HG02763 (cell line): Measurements from ENCODE around the gene TTC39A.
"Not testable (repeated sequence)": the region's sequence is repeated elsewhere in the genome, so short reads cannot be mapped to it uniquely, and the experiment has no call there.

Source experiments
- ATAC-seq: cut with Tn5 transposase; IDR thresholded peaks from one replicate; pipeline ENCODE4 v1.9.1; 2021; ENCODE audit warnings: mild to moderate bottlenecking, moderate library complexity; ENCODE audit not compliant: unreplicated experiment

TTC39A gene

DNA sequence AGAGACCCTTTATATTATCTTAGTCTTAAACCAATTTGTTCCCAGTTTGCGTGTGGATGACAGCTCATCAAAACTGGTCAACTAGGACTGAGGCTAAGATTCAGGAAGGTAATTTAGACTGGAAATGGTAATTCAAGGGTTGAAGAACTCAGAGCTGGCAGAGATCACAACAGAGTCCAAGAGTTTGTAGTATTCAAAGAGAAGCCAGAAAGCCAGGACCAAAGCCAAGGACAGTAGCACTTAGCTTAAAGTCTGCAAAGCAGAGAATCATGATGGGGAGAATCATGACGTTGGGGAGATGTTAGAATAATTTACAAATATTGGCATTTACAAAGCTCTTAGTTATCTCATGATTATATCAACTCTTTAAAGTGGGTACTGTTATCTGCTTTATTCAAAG, 61.7 kb downstream of the TTC39A start:
- no peak for ATAC-seq

DNA sequence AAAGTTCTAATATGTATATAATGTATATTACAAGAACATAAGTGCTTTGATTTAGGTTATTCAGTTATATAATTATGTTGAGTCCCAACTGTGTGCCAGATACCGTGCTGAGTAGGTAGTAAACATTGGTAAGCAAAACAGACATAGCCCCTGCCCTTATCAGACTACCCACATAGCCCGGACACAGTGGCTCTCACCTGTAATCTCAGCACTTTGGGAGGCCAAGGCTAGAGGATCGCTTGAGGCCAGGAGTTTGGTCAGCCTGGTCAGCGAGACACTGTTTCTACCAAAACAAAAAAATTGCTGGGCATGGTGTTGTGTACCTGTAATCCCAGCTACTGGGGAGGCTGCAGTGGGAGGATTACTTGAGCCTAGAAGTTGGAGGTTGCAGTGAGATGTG, 63.6 kb downstream of the TTC39A start:
- no peak for ATAC-seq

DNA sequence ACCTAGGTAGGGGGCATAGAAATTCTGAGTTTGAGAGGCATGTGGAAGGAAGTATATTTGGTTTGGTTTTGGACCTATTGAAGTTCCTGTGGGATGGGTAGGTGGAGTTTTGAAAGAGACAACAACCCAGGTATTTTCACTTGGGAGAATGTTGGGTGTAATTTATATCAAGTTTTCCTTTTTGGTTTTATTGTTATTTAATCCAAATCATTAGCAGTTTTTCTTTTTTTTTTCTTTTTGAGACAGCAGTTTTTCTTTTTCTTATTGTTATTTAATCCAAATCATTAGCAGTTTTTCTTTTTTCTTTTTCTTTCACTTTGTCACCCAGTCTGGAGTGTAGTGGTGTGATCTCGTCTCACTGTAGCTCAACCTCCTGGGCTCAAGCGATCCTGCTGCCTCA, 64.2 kb downstream of the TTC39A start:
- no peak for ATAC-seq

DNA sequence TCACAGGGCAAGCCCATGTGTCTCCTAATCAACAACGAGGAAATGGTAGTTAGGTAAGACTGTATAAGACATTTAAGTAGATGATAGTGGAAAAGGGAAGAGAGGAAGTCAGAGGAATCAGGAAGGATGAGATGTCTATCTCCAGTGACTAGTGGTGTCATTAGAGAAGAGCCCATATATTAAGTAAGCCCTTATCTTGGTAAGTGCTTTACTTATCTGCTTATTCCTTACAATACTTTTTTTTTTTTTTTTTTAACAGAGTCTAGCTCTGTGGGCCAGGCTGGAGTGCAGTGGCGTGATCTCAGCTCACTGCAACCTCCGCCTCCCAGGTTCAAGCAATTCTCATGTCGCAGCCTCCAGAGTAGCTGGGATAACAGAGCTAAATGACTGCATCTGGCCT, 64.7 kb downstream of the TTC39A start:
- no peak for ATAC-seq

- no peak for ATAC-seq
These were observed 65.9 kb downstream of the TTC39A start for GRCh38 chr1:51264451-51264850.

- no peak for ATAC-seq
These were observed 67.0 kb downstream of the TTC39A start for GRCh38 chr1:51263147-51263877.

DNA sequence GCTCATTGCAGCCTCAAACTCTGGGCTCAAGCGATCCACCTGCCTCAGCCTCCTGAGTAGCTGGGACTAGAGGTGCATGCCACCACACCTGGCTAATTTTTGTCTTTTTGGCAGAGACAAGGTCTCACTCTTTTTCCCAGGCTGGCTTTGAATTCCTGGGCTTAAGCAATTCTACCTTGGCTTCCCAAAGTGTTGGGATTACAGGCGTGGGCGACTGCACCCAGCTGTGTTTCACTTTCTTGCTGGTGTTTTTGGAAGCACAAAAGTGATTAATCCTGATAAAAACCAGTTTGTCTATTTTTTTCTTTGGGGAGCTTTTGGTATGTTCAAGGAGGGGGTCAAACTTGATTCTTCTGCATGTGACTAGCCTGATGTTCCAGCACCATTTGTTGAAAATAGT, 75.0 kb downstream of the TTC39A start:
- no peak for ATAC-seq

DNA sequence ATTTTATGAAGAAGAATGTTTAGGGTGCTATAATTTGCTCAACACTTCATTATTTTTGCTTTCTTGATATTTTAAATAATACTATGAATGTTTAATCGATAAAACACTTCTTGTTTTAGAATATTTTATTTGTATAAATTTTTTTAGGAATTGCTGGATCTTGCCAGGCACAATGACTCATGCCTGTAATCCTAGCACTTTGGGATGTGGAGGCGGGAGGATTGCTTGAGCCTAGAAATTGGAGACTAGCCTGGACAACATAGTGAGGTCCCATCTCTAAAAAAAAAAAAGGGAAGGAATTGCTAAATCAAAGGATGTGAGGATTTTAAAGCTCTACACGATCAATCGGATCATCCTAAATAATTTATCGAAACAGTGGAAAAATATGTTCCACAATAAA, 76.7 kb downstream of the TTC39A start:
- no peak for ATAC-seq

GRCh38 chr1:51252366-51252765, 78.0 kb downstream of the TTC39A start:
- ATAC-seq: no peak

DNA sequence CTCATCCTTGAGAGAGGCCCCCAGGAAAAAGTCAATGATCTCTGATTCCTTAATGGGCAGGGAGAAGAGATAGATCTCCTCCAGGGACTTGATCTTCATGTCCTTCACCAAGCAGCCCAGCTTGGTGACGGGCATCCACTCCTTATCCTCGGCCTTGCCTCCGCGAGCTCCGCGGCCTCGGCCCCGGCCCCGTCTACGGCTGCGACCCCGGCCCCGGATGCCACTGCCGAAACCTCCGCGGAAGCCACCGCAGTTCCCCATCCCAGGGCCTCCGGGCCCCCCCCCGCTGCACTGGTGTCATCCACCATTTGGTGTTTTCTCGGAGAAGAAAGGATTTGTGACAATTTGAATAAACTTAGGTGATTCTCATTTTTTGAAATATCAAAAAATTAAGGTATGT, 79.2 kb downstream of the TTC39A start:
- ATAC-seq: not testable (repeated sequence)

DNA sequence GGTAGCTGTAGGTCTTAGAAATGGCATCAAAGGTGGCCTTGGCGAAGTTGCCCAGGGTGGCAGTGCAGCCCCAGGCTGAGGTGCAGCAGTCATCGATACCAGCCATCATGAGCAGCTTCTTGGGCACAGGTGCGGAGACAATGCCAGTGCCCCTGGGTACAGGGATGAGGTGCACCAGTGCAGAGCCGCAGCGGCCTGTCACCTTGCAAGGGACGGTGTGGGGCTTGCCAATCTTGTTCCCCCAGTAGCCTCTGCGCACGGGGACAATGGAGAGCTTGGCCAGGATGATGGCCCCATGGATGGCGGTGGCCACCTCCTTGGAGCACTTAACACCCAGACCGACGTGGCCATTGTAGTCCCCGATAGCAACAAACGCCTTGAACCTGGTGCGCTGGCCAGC, 79.6 kb downstream of the TTC39A start:
- ATAC-seq: not testable (repeated sequence)

- ATAC-seq: no peak
These were observed 80.9 kb downstream of the TTC39A start for GRCh38 chr1:51249445-51249844.

GRCh38 chr1:51247499-51247898, 82.9 kb downstream of the TTC39A start:
- no peak for ATAC-seq

DNA sequence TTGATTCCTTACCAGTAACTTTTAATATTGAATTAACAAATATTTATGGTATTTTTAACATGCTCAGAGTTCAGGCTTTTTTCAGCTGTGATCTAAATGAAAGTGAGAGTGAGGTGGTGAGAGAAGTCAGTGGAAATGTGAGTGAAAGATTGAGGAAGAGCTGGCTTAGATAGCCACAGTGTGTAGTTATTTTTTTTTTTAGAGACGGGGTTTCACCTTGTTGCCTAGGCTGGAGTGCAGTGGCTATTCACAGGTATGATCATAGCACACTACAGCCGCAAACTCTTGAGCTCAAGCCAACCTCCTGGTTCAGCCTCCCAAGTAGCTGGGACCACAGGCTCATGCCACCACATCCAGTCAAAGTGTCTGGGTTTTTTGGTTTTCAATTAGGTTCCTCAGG, 83.3 kb downstream of the TTC39A start:
- ATAC-seq: no peak

DNA sequence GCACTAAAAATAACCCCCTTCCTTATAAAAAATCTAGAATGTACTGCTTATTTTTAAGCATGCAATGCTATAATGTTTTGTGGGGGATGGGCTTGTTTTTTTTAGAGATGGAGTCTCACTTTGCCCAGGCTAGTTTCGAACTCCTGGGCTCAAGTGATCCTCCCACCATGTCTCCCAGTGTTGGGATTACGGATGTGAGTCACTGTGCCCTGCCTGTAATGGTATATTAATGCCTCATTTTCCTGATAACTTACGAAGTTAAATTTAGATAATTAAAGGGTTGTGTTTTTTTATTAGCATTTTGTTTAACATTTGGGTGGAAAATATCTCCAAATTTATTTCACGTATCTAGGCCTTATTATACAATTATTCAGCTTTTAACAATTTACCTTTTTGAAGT, 87.8 kb downstream of the TTC39A start:
- no peak for ATAC-seq

DNA sequence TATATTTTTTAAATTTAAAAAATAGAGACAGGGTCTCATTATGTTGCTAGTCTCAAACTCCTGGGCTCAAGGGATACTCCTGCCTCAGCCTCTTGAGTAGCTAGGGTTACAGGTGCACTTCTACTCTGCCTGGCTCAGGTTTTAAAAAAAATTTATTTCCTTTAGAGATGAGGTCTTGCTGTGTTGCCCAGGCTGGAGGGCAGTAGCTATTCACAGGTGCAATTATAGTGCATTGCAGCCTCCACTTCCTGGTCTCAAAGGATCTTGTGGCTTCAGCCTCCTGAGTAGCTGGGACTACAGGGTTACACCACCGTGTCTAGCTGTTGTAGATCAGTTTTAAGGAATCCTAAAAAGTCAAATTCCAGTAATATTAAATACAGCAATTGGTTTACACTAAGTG, 89.2 kb downstream of the TTC39A start:
- no peak for ATAC-seq

- no peak for ATAC-seq
These were observed 90.3 kb downstream of the TTC39A start for GRCh38 chr1:51240084-51240483.

DNA sequence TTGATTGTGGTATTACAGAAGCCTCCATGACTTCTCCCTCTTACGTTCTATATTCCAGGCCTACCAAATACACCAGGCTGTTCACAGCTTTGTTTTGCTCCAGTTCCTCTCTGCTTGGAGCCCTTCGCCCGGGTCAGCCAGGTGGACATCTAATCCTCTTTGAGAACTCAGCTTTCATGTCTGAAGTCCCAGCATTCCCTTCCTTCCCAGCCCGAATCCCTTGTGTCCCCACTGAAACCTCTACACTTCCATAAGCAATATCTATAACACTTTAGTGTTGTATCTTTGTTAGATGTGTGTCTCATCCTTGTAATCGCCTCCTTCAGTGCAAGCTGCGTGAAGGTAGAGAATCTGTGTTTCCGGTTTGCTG, 92.3 kb downstream of the TTC39A start:
- ATAC-seq: no peak

DNA sequence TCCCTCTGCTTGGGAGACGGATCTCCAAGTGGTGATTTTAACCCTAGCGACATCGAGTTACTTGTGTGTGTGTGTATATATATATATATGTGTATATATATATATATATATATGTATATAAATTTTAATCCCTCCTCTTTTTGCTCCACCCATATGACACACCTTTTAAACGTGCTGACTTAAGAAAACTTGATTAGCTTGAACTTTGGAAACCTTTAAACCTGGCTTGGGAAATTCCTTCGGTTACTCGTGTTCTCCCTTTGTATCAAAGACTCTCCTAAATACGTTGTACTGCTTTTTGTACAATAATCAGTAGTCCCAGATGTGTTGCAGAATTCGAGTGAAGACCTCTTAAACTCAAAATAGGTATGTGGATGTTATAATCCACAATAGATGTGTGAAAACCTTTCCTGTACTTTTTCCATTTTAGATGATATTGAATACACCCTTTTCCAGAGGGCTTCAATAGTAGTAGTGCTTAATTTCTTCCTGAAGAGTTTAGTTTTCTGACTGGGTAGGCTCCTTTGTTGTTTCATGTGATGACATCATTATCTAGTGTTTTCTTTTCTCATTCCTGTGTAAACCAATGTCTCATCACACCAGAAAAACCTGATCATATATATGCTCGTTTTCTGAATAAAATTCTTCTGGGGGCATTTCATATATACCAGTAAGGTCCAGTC, 92.9 kb downstream of the TTC39A start:
- ATAC-seq: no peak
